K562 (cell line): ENCODE data around the gene PRKAR2B. TPM values are rescaled to one million over a fixed set of nuclear protein-coding genes. Genes with fewer than 3 reads are reported as not detected.
A peak's percentile ranks its signal among the peaks of the same experiment; 100 is the strongest.

ENCODE experiments used
- CAMTA2 ChIP-seq: fragments of 250-450 bp; sonication (Bioruptor Pico); conservative IDR thresholded peaks from 2 replicates; pipeline ENCODE4 v1.5.1; 2022
- EP400 ChIP-seq: fragments of 450-650 bp; IDR thresholded peaks from 2 replicates; pipeline ENCODE4 v1.6.1; 2017; ENCODE audit warnings: antibody characterized with exemption, mild to moderate bottlenecking, moderate library complexity
- HES1 ChIP-seq: fragments of 450-650 bp; IDR thresholded peaks from 2 replicates; pipeline ENCODE4 v1.6.1; 2016; ENCODE audit warnings: low read depth, mild to moderate bottlenecking, moderate library complexity
- RNF2 ChIP-seq: sonication (generic); IDR thresholded peaks from 2 replicates; pipeline ENCODE4 v1.6.1; 2016
- TBL1XR1 ChIP-seq, 2 experiments: IDR thresholded peaks; 2 replicates each; pipeline ENCODE4 v1.6.1; 2012; ENCODE audit warnings: improper control_type of control experiment in 2 of 2, low read length in 2 of 2, mild to moderate bottlenecking in 1 of 2
- ZBTB17 ChIP-seq: fragments of 450-650 bp; formaldehyde crosslinking; IDR thresholded peaks from 2 replicates; pipeline ENCODE4 v1.4.0; 2020; ENCODE audit warnings: mild to moderate bottlenecking
- ZNF146 ChIP-seq: IDR thresholded peaks from one replicate; pipeline ENCODE4 v1.6.1; 2018; ENCODE audit warnings: missing compliant biosample characterization; ENCODE audit not compliant: unreplicated experiment
- ZNF239 ChIP-seq: fragments of 250-450 bp; sonication (Bioruptor Pico); IDR thresholded peaks from 2 replicates; pipeline ENCODE4 v1.4.0; 2020; ENCODE audit warnings: mild to moderate bottlenecking
- ZNF277 ChIP-seq: fragments of 250-450 bp; sonication (Bioruptor Pico); IDR thresholded peaks from 2 replicates; pipeline ENCODE4 v1.8.0; 2022; ENCODE audit warnings: inconsistent platforms, mild to moderate bottlenecking, moderate library complexity, borderline replicate concordance
- ZNF282 ChIP-seq: sonication (generic); formaldehyde crosslinking; IDR thresholded peaks from 2 replicates; pipeline ENCODE4 v1.8.1; 2023; ENCODE audit warnings: missing genetic modification reagents
- polyA plus RNA-seq, 8 experiments: library from polyadenylated mRNA; depleted of rRNA in 4 of 8; stranded (reverse) in 5 of 8; unstranded in 3 of 8; fragments of >200 nt; fragmentation: Nextera tagmentation in 2 of 8; fragmentation: Illumina TruSeq in 1 of 8; extraction: Ambion mirVana in 2 of 8; extraction: Trizol in 1 of 8; gene quantifications; 2 replicates each; pipeline versions ENCODE4 v1.2.1 to v1.2.3, GENCODE V29; 2011 to 2014; ENCODE audit warnings: inconsistent platforms in 1 of 8, missing spikeins in 1 of 8
- total RNA-seq, 7 experiments: library from RNA; depleted of rRNA in 6 of 7; stranded (reverse); fragments of >200 nt in 6 of 7; fragmentation: Illumina TruSeq in 2 of 7; extraction: Trizol in 2 of 7; gene quantifications; 2 replicates each; pipeline versions ENCODE4 v1.2.1 to v1.2.3, GENCODE V29; 2011 to 2021; ENCODE audit warnings: low replicate concordance in 1 of 7
- TF ChIP-seq, protein P1 (sequence below): fragments of 200-600 bp; sonication (generic); IDR thresholded peaks from one replicate; pipeline ENCODE4 v1.6.1; 2012; ENCODE audit warnings: mild to moderate bottlenecking, low read depth, low read length, inconsistent platforms
- TF ChIP-seq, protein P2 (sequence below): fragments of 250-450 bp; sonication (Bioruptor Pico); IDR thresholded peaks from 2 replicates; pipeline ENCODE4 v1.4.0; 2020; ENCODE audit warnings: mild to moderate bottlenecking

The PRKAR2B gene
- total and polyA plus RNA-seq, 9 of the 15 experiments (the other 6 are each of a cell fraction or from before 2014, with no cell fraction given) = 59.0 to 173 (median 129) TPM

- TF ChIP-seq, protein P1, sequence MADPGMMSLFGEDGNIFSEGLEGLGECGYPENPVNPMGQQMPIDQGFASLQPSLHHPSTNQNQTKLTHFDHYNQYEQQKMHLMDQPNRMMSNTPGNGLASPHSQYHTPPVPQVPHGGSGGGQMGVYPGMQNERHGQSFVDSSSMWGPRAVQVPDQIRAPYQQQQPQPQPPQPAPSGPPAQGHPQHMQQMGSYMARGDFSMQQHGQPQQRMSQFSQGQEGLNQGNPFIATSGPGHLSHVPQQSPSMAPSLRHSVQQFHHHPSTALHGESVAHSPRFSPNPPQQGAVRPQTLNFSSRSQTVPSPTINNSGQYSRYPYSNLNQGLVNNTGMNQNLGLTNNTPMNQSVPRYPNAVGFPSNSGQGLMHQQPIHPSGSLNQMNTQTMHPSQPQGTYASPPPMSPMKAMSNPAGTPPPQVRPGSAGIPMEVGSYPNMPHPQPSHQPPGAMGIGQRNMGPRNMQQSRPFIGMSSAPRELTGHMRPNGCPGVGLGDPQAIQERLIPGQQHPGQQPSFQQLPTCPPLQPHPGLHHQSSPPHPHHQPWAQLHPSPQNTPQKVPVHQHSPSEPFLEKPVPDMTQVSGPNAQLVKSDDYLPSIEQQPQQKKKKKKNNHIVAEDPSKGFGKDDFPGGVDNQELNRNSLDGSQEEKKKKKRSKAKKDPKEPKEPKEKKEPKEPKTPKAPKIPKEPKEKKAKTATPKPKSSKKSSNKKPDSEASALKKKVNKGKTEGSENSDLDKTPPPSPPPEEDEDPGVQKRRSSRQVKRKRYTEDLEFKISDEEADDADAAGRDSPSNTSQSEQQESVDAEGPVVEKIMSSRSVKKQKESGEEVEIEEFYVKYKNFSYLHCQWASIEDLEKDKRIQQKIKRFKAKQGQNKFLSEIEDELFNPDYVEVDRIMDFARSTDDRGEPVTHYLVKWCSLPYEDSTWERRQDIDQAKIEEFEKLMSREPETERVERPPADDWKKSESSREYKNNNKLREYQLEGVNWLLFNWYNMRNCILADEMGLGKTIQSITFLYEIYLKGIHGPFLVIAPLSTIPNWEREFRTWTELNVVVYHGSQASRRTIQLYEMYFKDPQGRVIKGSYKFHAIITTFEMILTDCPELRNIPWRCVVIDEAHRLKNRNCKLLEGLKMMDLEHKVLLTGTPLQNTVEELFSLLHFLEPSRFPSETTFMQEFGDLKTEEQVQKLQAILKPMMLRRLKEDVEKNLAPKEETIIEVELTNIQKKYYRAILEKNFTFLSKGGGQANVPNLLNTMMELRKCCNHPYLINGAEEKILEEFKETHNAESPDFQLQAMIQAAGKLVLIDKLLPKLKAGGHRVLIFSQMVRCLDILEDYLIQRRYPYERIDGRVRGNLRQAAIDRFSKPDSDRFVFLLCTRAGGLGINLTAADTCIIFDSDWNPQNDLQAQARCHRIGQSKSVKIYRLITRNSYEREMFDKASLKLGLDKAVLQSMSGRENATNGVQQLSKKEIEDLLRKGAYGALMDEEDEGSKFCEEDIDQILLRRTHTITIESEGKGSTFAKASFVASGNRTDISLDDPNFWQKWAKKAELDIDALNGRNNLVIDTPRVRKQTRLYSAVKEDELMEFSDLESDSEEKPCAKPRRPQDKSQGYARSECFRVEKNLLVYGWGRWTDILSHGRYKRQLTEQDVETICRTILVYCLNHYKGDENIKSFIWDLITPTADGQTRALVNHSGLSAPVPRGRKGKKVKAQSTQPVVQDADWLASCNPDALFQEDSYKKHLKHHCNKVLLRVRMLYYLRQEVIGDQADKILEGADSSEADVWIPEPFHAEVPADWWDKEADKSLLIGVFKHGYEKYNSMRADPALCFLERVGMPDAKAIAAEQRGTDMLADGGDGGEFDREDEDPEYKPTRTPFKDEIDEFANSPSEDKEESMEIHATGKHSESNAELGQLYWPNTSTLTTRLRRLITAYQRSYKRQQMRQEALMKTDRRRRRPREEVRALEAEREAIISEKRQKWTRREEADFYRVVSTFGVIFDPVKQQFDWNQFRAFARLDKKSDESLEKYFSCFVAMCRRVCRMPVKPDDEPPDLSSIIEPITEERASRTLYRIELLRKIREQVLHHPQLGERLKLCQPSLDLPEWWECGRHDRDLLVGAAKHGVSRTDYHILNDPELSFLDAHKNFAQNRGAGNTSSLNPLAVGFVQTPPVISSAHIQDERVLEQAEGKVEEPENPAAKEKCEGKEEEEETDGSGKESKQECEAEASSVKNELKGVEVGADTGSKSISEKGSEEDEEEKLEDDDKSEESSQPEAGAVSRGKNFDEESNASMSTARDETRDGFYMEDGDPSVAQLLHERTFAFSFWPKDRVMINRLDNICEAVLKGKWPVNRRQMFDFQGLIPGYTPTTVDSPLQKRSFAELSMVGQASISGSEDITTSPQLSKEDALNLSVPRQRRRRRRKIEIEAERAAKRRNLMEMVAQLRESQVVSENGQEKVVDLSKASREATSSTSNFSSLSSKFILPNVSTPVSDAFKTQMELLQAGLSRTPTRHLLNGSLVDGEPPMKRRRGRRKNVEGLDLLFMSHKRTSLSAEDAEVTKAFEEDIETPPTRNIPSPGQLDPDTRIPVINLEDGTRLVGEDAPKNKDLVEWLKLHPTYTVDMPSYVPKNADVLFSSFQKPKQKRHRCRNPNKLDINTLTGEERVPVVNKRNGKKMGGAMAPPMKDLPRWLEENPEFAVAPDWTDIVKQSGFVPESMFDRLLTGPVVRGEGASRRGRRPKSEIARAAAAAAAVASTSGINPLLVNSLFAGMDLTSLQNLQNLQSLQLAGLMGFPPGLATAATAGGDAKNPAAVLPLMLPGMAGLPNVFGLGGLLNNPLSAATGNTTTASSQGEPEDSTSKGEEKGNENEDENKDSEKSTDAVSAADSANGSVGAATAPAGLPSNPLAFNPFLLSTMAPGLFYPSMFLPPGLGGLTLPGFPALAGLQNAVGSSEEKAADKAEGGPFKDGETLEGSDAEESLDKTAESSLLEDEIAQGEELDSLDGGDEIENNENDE = no peak
- TF ChIP-seq ZNF277 (CRISPR knock-in tag) (no peak), TBL1XR1 (IDR thresholded peaks at IDR 0.05; ENCODE audit: low read length in 2 of 2) (no peak), ZNF146 (CRISPR knock-in tag) (no peak), CAMTA2 (CRISPR knock-in tag) (no peak), EP400 (peak; percentile 41), ZBTB17 (CRISPR knock-in tag) (0 out of 2 replicates have a peak, but pooled peaks have one; percentile 5), HES1 (no peak), ZNF239 (CRISPR knock-in tag) (no peak), ZNF282 (CRISPR knock-in tag) (no peak), RNF2 (no peak; the same call in 1 of the 2 replicates)
- TF ChIP-seq, protein P2, sequence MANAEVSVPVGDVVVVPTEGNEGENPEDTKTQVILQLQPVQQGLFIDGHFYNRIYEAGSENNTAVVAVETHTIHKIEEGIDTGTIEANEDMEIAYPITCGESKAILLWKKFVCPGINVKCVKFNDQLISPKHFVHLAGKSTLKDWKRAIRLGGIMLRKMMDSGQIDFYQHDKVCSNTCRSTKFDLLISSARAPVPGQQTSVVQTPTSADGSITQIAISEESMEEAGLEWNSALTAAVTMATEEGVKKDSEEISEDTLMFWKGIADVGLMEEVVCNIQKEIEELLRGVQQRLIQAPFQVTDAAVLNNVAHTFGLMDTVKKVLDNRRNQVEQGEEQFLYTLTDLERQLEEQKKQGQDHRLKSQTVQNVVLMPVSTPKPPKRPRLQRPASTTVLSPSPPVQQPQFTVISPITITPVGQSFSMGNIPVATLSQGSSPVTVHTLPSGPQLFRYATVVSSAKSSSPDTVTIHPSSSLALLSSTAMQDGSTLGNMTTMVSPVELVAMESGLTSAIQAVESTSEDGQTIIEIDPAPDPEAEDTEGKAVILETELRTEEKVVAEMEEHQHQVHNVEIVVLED = no peak
Observed at GRCh38 chr7:107115762-107116540, 71.4 kb downstream of the PRKAR2B start (continued).
